ENCODE measurements around the gene CASK.
"Not testable (repeated sequence)": the region's sequence is repeated elsewhere in the genome, so short reads cannot be mapped to it uniquely, and the experiment has no call there.

CASK gene

DNA sequence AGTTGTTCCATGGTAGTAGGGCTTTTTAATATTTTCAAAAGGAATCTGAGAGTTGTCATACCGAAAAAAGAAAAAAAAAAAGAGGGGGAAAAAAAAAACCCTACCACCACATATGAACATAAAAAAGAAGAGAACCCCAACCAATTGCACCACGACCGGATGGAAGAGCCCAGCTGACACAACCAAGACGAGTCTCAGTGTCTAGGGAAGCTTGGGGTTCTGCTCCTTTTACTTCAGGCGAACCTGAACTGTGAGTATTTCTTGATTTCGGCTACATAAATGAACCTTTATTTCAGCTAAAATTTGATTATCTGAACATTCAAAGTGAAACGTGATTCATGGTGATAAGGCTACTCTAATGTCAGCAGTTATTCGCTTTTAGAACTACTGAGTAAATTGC lies 234.5 kb downstream of the CASK start, which contains the start of gene GPR34:
GPR34 (plus strand) TSS at position 139 of the 400 bp plus-strand sequence. CDS start 6,661 bp downstream, outside the sequence.
- peaks cover 35% of the 10 kb centered on the region for H3K4me1 Mint-ChIP-seq (ENCODE audit: low read depth)
- peaks cover 2% of the 10 kb centered on the region for H3K36me3 Mint-ChIP-seq
- no peaks in the 10 kb centered on the region for H3K27me3 Mint-ChIP-seq
- peak within 1 kb of the TSS; percentile 62 for H3K4me3 Mint-ChIP-seq
- H3K27ac Mint-ChIP-seq: no peak within 1 kb of the TSS
- no peaks in the 10 kb centered on the region for H3K9me3 Mint-ChIP-seq (ENCODE audit: low read depth)

DNA sequence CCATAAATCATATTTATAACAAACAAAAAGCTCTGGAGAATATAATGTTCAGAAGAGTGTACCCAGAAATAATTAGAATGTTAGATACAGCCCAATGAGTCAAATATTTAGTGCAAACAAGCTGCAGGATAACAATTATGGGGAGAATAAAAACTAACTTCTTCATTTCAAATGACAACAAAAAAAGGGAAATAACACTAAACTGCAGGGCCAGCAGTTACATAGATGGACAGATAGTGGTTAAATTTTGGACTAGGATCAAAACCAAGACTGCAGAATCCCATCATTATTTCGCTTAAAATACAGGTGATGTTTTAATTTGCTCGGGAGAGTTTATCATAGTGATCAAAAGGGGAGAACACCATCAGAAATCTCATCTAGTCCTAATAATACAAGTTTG lies 235.2 kb downstream of the CASK start:
- H3K9me3 Mint-ChIP-seq (ENCODE audit: low read depth): no peaks in the 10 kb centered on the region
- H3K27ac Mint-ChIP-seq: no peak overlapping the region
- no peaks in the 10 kb centered on the region for H3K27me3 Mint-ChIP-seq
- peaks cover 31% of the 10 kb centered on the region for H3K4me1 Mint-ChIP-seq (ENCODE audit: low read depth)
- peaks cover 2% of the 10 kb centered on the region for H3K36me3 Mint-ChIP-seq
- H3K4me3 Mint-ChIP-seq: no peak overlapping the region

DNA sequence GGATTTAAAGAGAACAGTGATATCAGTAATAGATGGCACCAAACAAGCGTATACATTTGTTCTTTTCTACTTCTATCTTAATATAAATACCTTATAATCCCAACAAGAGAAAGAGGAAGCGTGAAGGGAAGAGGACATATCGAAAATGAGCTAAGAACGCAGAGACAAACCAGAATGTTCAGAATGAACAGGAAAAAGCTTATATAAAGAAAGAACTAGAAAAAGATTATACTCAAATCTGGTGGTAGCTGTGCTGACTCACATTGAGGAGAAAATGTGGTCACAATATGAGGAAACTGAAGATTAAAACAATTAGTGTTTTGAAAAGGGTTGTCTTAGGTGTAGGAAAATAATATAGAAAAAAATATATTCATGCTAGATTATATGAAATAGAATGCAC lies 236.6 kb downstream of the CASK start:
- Mint-ChIP-seq H3K4me3 (no peak overlapping the region), H3K27me3 (no peaks in the 10 kb centered on the region), H3K27ac (no peak overlapping the region), H3K4me1 (ENCODE audit: low read depth) (peaks cover 21% of the 10 kb centered on the region), H3K9me3 (ENCODE audit: low read depth) (no peaks in the 10 kb centered on the region), H3K36me3 (no peaks in the 10 kb centered on the region)

DNA sequence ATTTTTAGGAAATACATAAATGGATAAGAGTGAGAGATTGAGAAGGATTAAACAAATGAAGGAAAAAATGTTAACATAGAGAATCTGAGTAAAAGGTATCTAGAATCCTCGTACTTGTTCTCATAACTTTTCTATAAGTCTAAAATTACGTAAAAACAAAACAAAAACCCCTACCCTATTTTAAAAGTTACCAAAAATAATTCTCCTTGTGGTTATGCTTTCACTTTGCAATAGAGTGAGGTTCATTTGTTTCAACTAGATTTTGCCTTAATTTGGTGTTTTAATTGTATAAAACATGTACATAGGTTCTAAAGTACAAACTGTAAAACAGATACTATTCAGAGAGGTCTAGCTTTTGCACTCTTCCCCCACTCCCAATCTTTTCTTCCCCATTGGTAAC lies 238.4 kb downstream of the CASK start:
- Mint-ChIP-seq H3K4me1 (ENCODE audit: low read depth) (peaks cover 17% of the 10 kb centered on the region), H3K27ac (no peak overlapping the region), H3K4me3 (no peak overlapping the region), H3K27me3 (no peaks in the 10 kb centered on the region), H3K36me3 (no peaks in the 10 kb centered on the region), H3K9me3 (ENCODE audit: low read depth) (no peaks in the 10 kb centered on the region)

DNA sequence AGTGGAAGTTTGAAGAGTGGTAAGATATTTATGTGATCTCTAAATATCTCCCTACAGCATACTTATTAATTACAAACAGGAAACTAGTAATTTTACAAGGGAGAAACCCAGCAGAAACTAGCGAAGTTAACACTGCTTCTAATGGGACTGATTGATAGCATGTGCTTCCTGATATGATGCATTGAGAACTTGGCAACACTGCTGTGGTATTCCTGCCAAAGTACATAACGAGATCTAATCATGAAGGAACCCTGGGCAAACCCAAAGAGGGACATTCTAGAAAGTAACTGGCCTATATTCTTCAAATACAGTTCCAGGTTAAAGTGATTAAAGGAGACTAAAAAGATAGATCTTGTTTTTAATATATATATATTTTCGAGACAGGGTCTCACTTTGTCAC lies 239.2 kb downstream of the CASK start:
- Mint-ChIP-seq H3K4me1 (ENCODE audit: low read depth) (peaks cover 17% of the 10 kb centered on the region), H3K4me3 (no peak overlapping the region), H3K9me3 (ENCODE audit: low read depth) (no peaks in the 10 kb centered on the region), H3K27ac (no peak overlapping the region), H3K36me3 (no peaks in the 10 kb centered on the region), H3K27me3 (no peaks in the 10 kb centered on the region)

DNA sequence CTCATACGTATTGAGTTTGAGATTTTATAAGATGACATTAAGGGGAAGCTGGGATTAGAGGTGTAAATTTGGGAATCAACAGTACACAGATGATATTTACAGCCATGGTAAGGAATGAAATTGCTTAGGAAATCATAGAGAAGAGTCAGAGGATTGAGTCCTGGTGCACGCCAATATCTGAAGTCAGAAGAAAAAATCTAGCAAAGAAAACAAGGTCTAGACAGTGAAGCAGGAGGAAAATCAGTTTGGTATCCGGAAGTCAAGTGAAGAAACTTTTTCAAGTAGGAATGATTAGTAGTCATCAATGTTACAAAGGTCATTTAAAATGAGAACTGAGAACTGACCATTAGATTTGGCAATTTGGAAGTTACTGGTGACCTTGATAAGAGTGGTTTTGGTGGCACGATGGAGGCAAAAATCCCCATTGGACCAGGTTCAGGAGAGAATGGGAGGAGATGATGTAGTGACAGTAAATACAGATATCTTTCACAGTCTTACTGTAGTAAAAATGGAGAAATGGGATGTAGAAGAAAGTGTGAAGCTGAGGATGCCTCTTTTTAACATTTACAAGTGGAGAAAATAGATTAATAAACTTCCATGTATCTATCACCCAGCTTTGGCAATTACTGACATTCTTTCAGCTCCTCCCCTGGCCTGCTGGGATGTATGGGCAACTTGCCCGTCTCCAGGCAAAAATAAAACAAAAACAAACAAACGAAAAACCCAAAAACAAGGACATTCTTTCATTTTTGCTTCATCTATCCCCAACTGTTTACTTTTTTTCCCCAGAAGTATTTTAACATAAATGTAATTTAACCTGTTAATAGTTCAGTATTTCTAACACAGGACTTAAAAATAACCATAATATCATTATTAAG lies 245.9 kb downstream of the CASK start:
- H3K27ac Mint-ChIP-seq: no peak overlapping the region
- peaks cover 8% of the 10 kb centered on the region for H3K36me3 Mint-ChIP-seq
- H3K4me3 Mint-ChIP-seq: no peak overlapping the region
- H3K4me1 Mint-ChIP-seq (ENCODE audit: low read depth): peaks cover 7% of the 10 kb centered on the region
- no peaks in the 10 kb centered on the region for H3K27me3 Mint-ChIP-seq
- no peaks in the 10 kb centered on the region for H3K9me3 Mint-ChIP-seq (ENCODE audit: low read depth)

DNA sequence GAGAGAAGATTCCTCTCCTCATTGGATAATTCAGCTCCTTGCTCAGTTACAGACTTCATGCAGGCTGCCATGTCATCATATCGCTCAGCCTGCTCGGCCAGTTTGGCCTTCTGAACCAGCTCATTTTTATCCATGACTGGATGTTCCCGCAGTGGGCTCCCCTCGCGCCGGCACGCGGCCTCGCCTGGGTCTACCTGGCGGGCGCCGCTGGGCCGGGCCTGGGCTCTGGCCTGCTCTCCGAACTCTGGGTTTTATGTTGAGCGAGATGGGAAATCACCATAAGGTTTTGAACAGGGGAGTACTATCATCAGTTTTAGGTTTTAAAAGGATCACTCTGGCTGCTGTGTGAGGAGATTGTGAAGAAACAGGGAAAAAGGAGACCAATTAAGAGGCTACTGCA lies 247.0 kb downstream of the CASK start:
- H3K9me3 Mint-ChIP-seq (ENCODE audit: low read depth); H3K36me3 Mint-ChIP-seq; H3K27me3 Mint-ChIP-seq; H3K4me3 Mint-ChIP-seq; H3K27ac Mint-ChIP-seq; H3K4me1 Mint-ChIP-seq (ENCODE audit: low read depth): not testable (repeated sequence)

DNA sequence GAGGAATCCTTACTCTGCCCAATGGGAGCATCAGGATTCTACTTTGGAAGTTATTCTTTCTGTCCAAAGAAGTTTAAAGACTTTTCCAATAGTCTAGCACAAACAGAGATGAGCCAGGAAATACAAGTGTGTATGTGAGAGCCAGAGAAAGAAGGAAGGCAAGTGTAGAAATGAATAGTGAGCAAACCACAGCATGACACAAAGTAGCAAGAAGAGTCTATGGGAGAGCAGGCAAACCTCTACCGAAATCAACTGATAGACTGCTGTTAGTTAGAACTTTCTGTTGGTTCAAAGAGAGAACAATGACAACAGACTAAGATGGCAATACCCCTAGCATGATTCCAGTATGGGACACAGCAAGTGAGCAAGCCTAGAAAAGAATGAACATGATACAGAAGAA lies 250.7 kb downstream of the CASK start:
- Mint-ChIP-seq H3K27me3 (no peaks in the 10 kb centered on the region), H3K27ac (peak overlapping the region; percentile 18), H3K4me1 (ENCODE audit: low read depth) (peaks cover 17% of the 10 kb centered on the region), H3K4me3 (no peak overlapping the region), H3K36me3 (peaks cover 11% of the 10 kb centered on the region), H3K9me3 (ENCODE audit: low read depth) (no peaks in the 10 kb centered on the region)

DNA sequence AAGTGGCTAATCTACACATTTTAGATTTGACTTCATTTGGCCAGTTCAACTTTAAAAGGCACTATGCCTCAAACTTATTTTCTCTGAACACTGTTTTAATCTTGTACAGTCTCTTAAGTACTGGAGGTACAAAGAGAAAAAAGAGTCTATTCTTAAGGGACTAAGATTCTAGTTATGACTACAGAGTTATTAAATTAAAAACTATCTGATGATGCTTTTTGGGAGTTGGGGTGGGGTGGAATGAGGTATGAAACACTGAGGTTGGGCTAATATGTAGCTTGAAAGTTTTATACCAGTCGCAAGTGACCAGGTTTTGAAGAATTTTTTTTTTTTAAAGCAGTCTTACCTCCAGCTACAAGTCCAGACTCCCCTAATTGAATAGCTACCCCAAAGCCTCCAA lies 252.3 kb downstream of the CASK start:
- Mint-ChIP-seq H3K4me3 (no peak overlapping the region), H3K4me1 (ENCODE audit: low read depth) (peaks cover 28% of the 10 kb centered on the region), H3K36me3 (peaks cover 3% of the 10 kb centered on the region), H3K27me3 (no peaks in the 10 kb centered on the region), H3K27ac (no peak overlapping the region), H3K9me3 (ENCODE audit: low read depth) (no peaks in the 10 kb centered on the region)

DNA sequence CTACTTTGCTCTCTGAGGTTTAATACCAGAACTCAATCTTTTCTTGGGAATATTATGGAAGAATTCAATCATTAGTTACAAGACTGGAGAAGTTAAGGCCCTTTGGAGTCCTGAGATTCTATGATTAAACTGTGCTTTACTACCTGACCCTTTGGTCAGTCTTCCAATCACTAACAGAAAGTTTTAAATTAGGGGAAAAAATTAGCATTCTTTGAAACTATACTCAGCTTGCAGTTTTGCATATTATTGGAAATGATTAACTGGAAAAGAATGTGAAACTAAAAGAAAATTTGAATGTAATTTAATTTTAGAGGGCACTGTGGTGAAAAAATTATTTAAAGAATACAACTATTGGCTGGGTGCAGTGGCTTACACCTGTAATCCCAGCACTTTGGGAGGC lies 253.2 kb downstream of the CASK start:
- H3K4me3 Mint-ChIP-seq: no peak overlapping the region
- H3K27ac Mint-ChIP-seq: no peak overlapping the region
- H3K36me3 Mint-ChIP-seq: peaks cover 6% of the 10 kb centered on the region
- no peaks in the 10 kb centered on the region for H3K27me3 Mint-ChIP-seq
- H3K4me1 Mint-ChIP-seq (ENCODE audit: low read depth): peaks cover 36% of the 10 kb centered on the region
- no peaks in the 10 kb centered on the region for H3K9me3 Mint-ChIP-seq (ENCODE audit: low read depth)

DNA sequence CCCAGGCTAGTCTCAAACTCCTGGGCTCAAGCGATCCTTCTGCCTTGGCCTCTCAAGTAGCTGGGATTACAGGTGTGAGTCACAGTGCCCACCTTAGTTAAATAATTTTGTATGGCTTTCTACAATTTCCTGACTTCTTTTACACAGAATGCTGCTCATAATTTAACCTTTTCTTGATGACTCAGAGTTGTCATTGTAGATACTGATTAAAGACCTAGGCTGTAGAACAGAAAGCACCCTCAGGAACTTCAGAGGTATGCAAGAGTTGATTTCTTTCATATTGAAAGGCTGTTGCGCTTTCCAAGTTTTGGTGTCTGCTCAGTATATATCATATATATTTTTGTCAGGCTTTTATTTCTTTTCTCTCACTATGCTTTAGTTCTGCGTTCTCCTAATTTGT lies 255.7 kb downstream of the CASK start:
- Mint-ChIP-seq H3K4me3 (peak overlapping the region; percentile 30), H3K4me1 (ENCODE audit: low read depth) (peaks cover 43% of the 10 kb centered on the region), H3K27me3 (no peaks in the 10 kb centered on the region), H3K9me3 (ENCODE audit: low read depth) (no peaks in the 10 kb centered on the region), H3K36me3 (peaks cover 6% of the 10 kb centered on the region), H3K27ac (peak overlapping the region; percentile 34)

DNA sequence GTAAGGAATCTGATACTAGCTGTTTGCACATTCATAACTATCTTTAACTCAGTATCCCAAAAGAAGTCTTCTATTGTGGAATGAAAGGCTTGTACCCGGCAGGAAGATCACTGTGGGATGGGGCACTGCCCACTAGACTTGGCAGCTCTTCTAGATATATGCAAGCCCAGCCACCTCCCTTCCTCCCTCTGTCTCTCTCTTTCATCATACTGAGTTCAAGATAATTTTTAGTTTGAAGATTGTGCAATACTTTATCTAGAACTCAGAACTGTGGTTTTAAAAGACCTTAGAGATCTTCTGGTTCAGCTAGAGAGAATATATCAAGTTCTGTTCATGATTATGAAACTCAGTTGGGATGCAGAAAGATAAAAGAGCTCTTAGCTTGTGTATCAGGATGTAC lies 257.1 kb downstream of the CASK start:
- peaks cover 7% of the 10 kb centered on the region for H3K36me3 Mint-ChIP-seq
- no peaks in the 10 kb centered on the region for H3K9me3 Mint-ChIP-seq (ENCODE audit: low read depth)
- H3K27ac Mint-ChIP-seq: peak overlapping the region; percentile 83
- H3K27me3 Mint-ChIP-seq: no peaks in the 10 kb centered on the region
- H3K4me3 Mint-ChIP-seq: peak overlapping the region; percentile 56
- H3K4me1 Mint-ChIP-seq (ENCODE audit: low read depth): peaks cover 44% of the 10 kb centered on the region

DNA sequence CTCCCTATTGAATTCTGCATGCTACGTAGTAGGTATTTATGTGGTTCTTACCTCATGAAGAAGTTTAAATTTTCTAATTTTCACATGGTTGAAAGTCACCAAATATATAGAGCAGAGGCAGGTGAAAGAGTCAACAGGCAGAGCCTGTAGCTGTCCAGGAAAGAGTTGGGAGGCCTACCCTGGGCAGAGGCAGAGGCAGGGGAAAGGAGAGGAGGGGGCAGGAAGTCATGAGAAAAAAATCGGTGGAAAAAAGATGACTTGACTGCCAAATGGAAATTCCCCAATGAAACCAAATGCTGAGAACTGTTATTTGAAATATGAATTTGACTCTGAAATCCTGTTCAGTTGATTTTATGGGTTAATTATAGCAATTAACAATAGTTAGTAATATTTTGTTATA lies 257.7 kb downstream of the CASK start:
- Mint-ChIP-seq H3K4me3 (peak overlapping the region; percentile 30), H3K9me3 (ENCODE audit: low read depth) (no peaks in the 10 kb centered on the region), H3K27ac (peak overlapping the region; percentile 83), H3K27me3 (no peaks in the 10 kb centered on the region), H3K36me3 (peaks cover 7% of the 10 kb centered on the region), H3K4me1 (ENCODE audit: low read depth) (peaks cover 46% of the 10 kb centered on the region)

DNA sequence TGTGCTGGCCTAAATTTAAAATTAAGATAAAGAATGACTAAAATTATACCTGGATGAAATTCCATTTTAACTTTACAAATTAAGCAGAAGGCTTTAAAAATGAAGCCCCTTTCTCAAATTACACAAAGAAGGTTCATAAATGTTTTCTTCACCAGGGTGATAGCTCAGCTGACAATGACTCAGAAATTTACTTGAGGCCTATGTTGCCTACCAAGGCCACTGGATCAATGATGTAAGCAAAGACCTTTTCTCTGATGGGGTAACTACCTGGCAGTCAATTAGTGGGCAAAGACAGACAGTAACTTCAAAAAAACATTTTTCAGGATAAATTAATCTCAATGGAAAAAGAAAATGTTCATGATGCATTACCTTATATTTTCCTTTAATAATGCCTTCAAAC lies 258.4 kb downstream of the CASK start:
- H3K4me1 Mint-ChIP-seq (ENCODE audit: low read depth): peaks cover 42% of the 10 kb centered on the region
- no peak overlapping the region for H3K4me3 Mint-ChIP-seq
- peak overlapping the region; percentile 28 for H3K27ac Mint-ChIP-seq
- H3K27me3 Mint-ChIP-seq: no peaks in the 10 kb centered on the region
- H3K9me3 Mint-ChIP-seq (ENCODE audit: low read depth): no peaks in the 10 kb centered on the region
- H3K36me3 Mint-ChIP-seq: peaks cover 11% of the 10 kb centered on the region

DNA sequence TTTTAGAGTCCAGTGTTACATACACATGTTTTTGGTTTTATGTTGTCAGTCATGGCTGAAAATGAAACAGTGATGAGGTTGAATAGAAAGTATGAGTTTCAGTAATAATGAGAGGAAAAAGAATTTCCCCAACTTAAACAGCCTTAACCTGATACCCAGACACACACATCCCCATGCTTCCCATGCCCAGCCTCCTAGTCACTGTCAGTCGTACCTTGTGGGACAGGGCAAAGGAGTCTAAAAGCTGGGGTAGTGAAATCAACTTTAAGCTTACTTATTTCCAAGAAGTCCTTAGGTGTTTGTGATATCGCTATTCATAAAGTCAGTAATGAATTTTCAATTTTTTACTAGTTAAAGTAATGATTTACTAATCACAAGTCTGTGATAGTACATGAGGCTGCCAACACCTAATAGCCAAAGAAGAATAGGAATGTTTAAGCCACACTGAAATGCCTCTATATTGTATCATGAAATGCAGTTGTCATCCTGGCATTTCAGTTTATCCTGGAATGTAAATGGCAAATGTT lies 258.9 kb downstream of the CASK start:
- H3K4me1 Mint-ChIP-seq (ENCODE audit: low read depth): peaks cover 40% of the 10 kb centered on the region
- no peak overlapping the region for H3K4me3 Mint-ChIP-seq
- H3K36me3 Mint-ChIP-seq: peaks cover 8% of the 10 kb centered on the region
- no peaks in the 10 kb centered on the region for H3K27me3 Mint-ChIP-seq
- H3K9me3 Mint-ChIP-seq (ENCODE audit: low read depth): no peaks in the 10 kb centered on the region
- H3K27ac Mint-ChIP-seq: peak overlapping the region; percentile 50
